Smooth muscle cell (in vitro differentiated cells): ENCODE results near the gene PCSK5. TPM values are rescaled to one million over a fixed set of nuclear protein-coding genes. Genes with fewer than 3 reads are reported as not detected.

ENCODE experiments used
- DNase-seq: peaks from one replicate; lab custom pipeline; 2025; ENCODE audit not compliant: unreplicated experiment; lab: John Stamatoyannopoulos, UW
- H2AFZ ChIP-seq: fragments of 200-600 bp; sonication (generic); 2 replicates; pipeline ENCODE4 v1.6.0; 2016; ENCODE audit warnings: antibody characterized with exemption, low read depth, mild to moderate bottlenecking
- H3F3A ChIP-seq: fragments of 200-600 bp; sonication (generic); 2 replicates; pipeline ENCODE4 v1.6.0; 2017; ENCODE audit warnings: antibody characterized with exemption, low read depth
- H3K27ac ChIP-seq: fragments of 200-600 bp; sonication (generic); 2 replicates; pipeline ENCODE4 v1.5.1; 2016; ENCODE audit warnings: low read depth, mild to moderate bottlenecking
- H3K27me3 ChIP-seq: fragments of 200-600 bp; sonication (generic); 2 replicates; pipeline ENCODE4 v1.6.1; 2016; ENCODE audit warnings: low read depth, mild to moderate bottlenecking
- H3K36me3 ChIP-seq: fragments of 200-600 bp; sonication (generic); 2 replicates; pipeline ENCODE4 v1.5.1; 2016; ENCODE audit warnings: low read depth
- H3K4me1 ChIP-seq: fragments of 200-600 bp; sonication (generic); 2 replicates; pipeline ENCODE4 v1.5.1; 2016; ENCODE audit warnings: low read depth
- H3K4me2 ChIP-seq: fragments of 200-600 bp; sonication (generic); 2 replicates; pipeline ENCODE4 v1.6.0; 2016; ENCODE audit warnings: mild to moderate bottlenecking
- H3K4me3 ChIP-seq: fragments of 200-600 bp; sonication (generic); 2 replicates; pipeline ENCODE4 v1.5.1; 2016; ENCODE audit warnings: mild to moderate bottlenecking
- H3K79me2 ChIP-seq: fragments of 200-600 bp; sonication (generic); 2 replicates; pipeline ENCODE4 v1.6.0; 2016; ENCODE audit warnings: low read depth, mild to moderate bottlenecking
- H3K9ac ChIP-seq: fragments of 200-600 bp; sonication (generic); 2 replicates; pipeline ENCODE4 v1.6.0; 2016; ENCODE audit warnings: low read depth
- H3K9me3 ChIP-seq: fragments of 200-600 bp; sonication (generic); replicated peaks from 2 replicates; pipeline ENCODE4 v1.5.1; 2016; ENCODE audit warnings: low read depth
- H4K20me1 ChIP-seq: fragments of 200-600 bp; sonication (generic); 2 replicates; pipeline ENCODE4 v1.6.0; 2016; ENCODE audit warnings: low read depth
- WGBS: methylation state at CpG from one replicate; pipeline ENCODE4 v1.1.7; 2016; ENCODE audit warnings: low lambda C conversion rate; 5-methylcytosine and 5-hydroxymethylcytosine counted together
- polyA plus RNA-seq: library from polyadenylated mRNA; unstranded; fragments of >200 nt; fragmentation: Nextera tagmentation; extraction: Ambion mirVana; gene quantifications from 2 replicates; pipeline ENCODE4 v1.2.1, GENCODE V29; 2016
- total RNA-seq: library from RNA; depleted of rRNA; stranded (reverse); fragments of >200 nt; gene quantifications from 2 replicates; pipeline ENCODE4 v1.2.3, GENCODE V29; 2014
- TF ChIP-seq, protein P1 (sequence below): fragments of 200-600 bp; sonication (generic); IDR thresholded peaks from 2 replicates; pipeline ENCODE4 v1.5.1; 2017; ENCODE audit warnings: borderline replicate concordance, mild to moderate bottlenecking, antibody characterized with exemption; ENCODE audit not compliant: insufficient read depth, poor library complexity, severe bottlenecking

Gene PCSK5
- total and polyA plus RNA-seq, 2 experiments from 2014 or later, result 2.3 to 2.8 TPM

DNA sequence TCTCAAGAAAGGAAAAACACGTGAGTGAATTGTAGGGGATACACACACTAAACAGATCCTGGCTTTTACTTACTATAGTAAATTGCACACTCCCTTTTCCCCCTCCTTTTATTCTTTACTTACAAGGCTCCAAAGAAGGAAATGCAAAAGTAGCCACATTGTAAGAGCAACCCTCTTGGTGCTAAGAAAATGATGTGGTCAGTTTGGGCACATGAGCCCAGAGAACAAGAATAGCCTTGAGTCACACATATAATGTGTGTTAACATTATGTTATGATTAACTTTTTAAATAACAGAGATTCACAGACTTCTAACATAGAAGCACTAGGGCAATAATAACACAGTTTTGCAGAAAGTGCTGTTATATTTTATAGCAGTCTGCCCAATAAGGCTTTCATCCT, 48.5 kb downstream of the PCSK5 start:
- DNase-seq, result no peak
- no peaks in the 10 kb centered on the region for H3K27me3 ChIP-seq
- H3K9me3 ChIP-seq, result no peaks in the 10 kb centered on the region
- 100% methylated on average over 1 of the region's 1 CpG for WGBS
- no peaks in the 10 kb centered on the region for H3K79me2 ChIP-seq
- no peaks in the 10 kb centered on the region for H4K20me1 ChIP-seq
- no peaks in the 10 kb centered on the region for H3K36me3 ChIP-seq
- H3K4me1 ChIP-seq, result no peaks in the 10 kb centered on the region
- H2AFZ ChIP-seq, result no peak overlapping the region
- no peak overlapping the region for H3K4me3 ChIP-seq
- TF ChIP-seq, protein P1, sequence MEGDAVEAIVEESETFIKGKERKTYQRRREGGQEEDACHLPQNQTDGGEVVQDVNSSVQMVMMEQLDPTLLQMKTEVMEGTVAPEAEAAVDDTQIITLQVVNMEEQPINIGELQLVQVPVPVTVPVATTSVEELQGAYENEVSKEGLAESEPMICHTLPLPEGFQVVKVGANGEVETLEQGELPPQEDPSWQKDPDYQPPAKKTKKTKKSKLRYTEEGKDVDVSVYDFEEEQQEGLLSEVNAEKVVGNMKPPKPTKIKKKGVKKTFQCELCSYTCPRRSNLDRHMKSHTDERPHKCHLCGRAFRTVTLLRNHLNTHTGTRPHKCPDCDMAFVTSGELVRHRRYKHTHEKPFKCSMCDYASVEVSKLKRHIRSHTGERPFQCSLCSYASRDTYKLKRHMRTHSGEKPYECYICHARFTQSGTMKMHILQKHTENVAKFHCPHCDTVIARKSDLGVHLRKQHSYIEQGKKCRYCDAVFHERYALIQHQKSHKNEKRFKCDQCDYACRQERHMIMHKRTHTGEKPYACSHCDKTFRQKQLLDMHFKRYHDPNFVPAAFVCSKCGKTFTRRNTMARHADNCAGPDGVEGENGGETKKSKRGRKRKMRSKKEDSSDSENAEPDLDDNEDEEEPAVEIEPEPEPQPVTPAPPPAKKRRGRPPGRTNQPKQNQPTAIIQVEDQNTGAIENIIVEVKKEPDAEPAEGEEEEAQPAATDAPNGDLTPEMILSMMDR, result no peak
- no peaks in the 10 kb centered on the region for H3F3A ChIP-seq
- no peak overlapping the region for H3K9ac ChIP-seq
- H3K27ac ChIP-seq, result no peak overlapping the region
- no peak overlapping the region for H3K4me2 ChIP-seq

DNA sequence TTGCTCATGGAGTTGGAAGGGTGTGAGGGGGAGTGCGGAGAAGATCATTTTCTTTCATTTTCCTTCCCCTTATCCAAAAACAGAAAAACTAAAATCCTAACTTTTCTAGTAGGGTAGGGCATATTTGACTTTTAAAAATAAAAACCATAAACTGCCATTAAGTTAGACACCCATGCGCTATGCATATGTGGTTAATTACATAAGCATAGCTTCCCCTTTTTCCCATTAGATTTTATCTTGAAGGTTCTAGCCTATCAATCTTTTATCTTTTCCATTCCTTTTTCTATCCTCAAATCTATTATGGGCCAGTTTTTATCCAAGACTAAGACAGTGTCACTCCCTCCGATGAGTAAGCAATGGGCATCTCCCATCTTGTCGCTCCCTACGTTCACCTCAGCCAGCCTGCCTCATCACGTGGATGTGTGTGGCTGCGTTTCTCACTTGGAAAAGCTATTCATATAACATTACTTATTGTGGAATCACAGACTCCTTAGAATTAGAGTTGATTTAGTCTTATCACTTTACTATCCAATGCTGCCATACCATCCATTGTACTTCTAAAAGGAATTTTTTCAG, 49.2 kb downstream of the PCSK5 start:
- TF ChIP-seq, protein P1, result no peak
- H3K36me3 ChIP-seq, result no peaks in the 10 kb centered on the region
- 95% methylated on average over 7 of the region's 7 CpGs for WGBS

DNA sequence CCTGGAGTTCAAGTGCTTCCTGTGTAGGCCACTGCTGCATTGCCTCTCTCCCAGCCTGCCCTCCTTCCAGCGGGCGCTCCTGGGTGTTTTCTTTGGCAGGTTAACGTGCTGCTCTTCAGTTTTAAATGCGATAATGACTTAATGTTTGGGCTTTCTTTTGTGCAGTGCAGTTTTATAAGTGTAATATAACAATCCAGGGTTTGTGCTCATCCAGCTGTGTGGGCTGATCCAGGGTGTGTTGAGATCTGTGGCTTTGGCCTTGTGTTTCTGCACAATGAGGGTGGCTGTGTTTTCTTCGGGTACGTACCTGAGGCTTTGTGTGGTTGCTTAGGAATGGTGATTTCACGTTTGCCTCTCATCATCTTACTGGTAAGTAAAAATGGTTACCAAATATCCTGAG, 50.6 kb downstream of the PCSK5 start:
- 90% methylated on average over 7 of the region's 7 CpGs for WGBS
- DNase-seq, result no peak
- no peaks in the 10 kb centered on the region for H3K4me1 ChIP-seq
- H3K27ac ChIP-seq, result no peak overlapping the region
- H3K9ac ChIP-seq, result no peak overlapping the region
- H3K9me3 ChIP-seq, result no peaks in the 10 kb centered on the region
- no peaks in the 10 kb centered on the region for H3F3A ChIP-seq
- H3K4me2 ChIP-seq, result no peak overlapping the region
- no peaks in the 10 kb centered on the region for H3K27me3 ChIP-seq
- H4K20me1 ChIP-seq, result no peaks in the 10 kb centered on the region
- no peaks in the 10 kb centered on the region for H3K79me2 ChIP-seq
- H3K36me3 ChIP-seq, result no peaks in the 10 kb centered on the region
- TF ChIP-seq, protein P1, result no peak
- no peak overlapping the region for H3K4me3 ChIP-seq
- no peak overlapping the region for H2AFZ ChIP-seq

More for the DNA sequence above, 49.2 kb downstream of the PCSK5 start:
- Histone ChIP-seq H3K9me3 (no peaks in the 10 kb centered on the region), H2AFZ (no peak overlapping the region), H3K79me2 (no peaks in the 10 kb centered on the region), H3K4me3 (no peak overlapping the region), H4K20me1 (no peaks in the 10 kb centered on the region), H3K4me1 (no peaks in the 10 kb centered on the region), H3K9ac (no peak overlapping the region), H3K27me3 (no peaks in the 10 kb centered on the region), H3F3A (no peaks in the 10 kb centered on the region), H3K27ac (no peak overlapping the region), H3K4me2 (no peak overlapping the region)
- no peak for DNase-seq
